Caco-2 (cell line): ENCODE data around the gene SRD5A1. TPM values are rescaled to one million over a fixed set of nuclear protein-coding genes. Genes with fewer than 3 reads are reported as not detected.

ENCODE experiments used
- BruUV-seq: library from RNA; stranded (reverse); fragments of 400-500 nt; replicated peaks from 2 replicates; lab custom pipeline; 2021; lab: Mats Ljungman, UMichigan
- CTCF ChIA-PET: fragments of 300-600 bp; sonication (Branson Sonifier 250); formaldehyde crosslinking; loops from one replicate; lab custom pipeline; 2022; ENCODE audit warnings: antibody characterized with exemption; lab: Charles Lee
- POLR2A ChIA-PET: fragments of 300-600 bp; sonication (Branson Sonifier 250); formaldehyde crosslinking; loops from one replicate; lab custom pipeline; 2022; ENCODE audit warnings: antibody characterized with exemption; lab: Charles Lee
- DNase-seq, 2 experiments: peaks; one replicate each; pipeline versions ENCODE4 v3.0.0 to v3.0.0-alpha.2; 2020 to 2022
- H3K27me3 ChIP-seq: replicated peaks from 2 replicates; pipeline ENCODE4 v1.6.0; 2011; ENCODE audit warnings: low read length; ENCODE audit not compliant: control insufficient read depth, insufficient read depth
- H3K36me3 ChIP-seq: 2 replicates; pipeline ENCODE4 v1.5.1; 2011; ENCODE audit warnings: low read length; ENCODE audit not compliant: control insufficient read depth, insufficient read depth
- H3K4me1 ChIP-seq: fragments of 250-450 bp; sonication (Bioruptor Pico); 2 replicates; pipeline ENCODE4 v1.5.1; 2020; ENCODE audit warnings: mild to moderate bottlenecking
- H3K4me3 ChIP-seq: 2 replicates; pipeline ENCODE4 v1.5.1; 2011; ENCODE audit warnings: low read depth, mild to moderate bottlenecking, control low read depth, low read length
- H3K9me3 ChIP-seq: fragments of 250-450 bp; sonication (Bioruptor Pico); 2 replicates; pipeline ENCODE4 v1.5.1; 2020; ENCODE audit warnings: mild to moderate bottlenecking, moderate library complexity
- H3K27ac Mint-ChIP-seq: one replicate; pipeline ENCODE4 v1.8.0; 2022; ENCODE audit warnings: mixed read lengths; ENCODE audit not compliant: unreplicated experiment
- H3K27me3 Mint-ChIP-seq: one replicate; pipeline ENCODE4 v1.8.0; 2022; ENCODE audit warnings: mixed read lengths; ENCODE audit not compliant: insufficient read depth, unreplicated experiment
- H3K36me3 Mint-ChIP-seq: one replicate; pipeline ENCODE4 v1.8.0; 2022; ENCODE audit warnings: mild to moderate bottlenecking, mixed read lengths; ENCODE audit not compliant: insufficient read depth, unreplicated experiment
- H3K4me1 Mint-ChIP-seq: one replicate; pipeline ENCODE4 v1.8.0; 2022; ENCODE audit warnings: low read depth, mixed read lengths; ENCODE audit not compliant: unreplicated experiment
- H3K4me3 Mint-ChIP-seq: one replicate; pipeline ENCODE4 v1.8.0; 2022; ENCODE audit warnings: mild to moderate bottlenecking, moderate library complexity, mixed read lengths; ENCODE audit not compliant: unreplicated experiment
- H3K9me3 Mint-ChIP-seq: one replicate; pipeline ENCODE4 v1.8.0; 2022; ENCODE audit warnings: mixed read lengths; ENCODE audit not compliant: unreplicated experiment
- intact Hi-C: fragments of 100-400 bp; cut with micrococcal nuclease; formaldehyde crosslinking; loops from one replicate; pipeline ENCODE4 v1.10.0; 2022; ENCODE audit not compliant: unreplicated experiment
- total RNA-seq: library from RNA; stranded (reverse); gene quantifications from 2 replicates; pipeline ENCODE4 v1.2.3, GENCODE V29; 2022
- TF ChIP-seq, protein P1 (sequence below), 2 experiments: fragments of 200-600 bp in 1 of 2; IDR thresholded peaks; 1 replicate in 1 of 2; 2 replicates in 1 of 2; pipeline versions ENCODE4 v1.5.1 to v1.8.0; 2011 to 2022; ENCODE audit warnings: antibody characterized with exemption in 1 of 2, control low read depth in 1 of 2, inconsistent platforms in 1 of 2, low read depth in 1 of 2, low read length in 1 of 2, mild to moderate bottlenecking in 1 of 2, moderate library complexity in 1 of 2; ENCODE audit not compliant: insufficient read depth in 1 of 2, severe bottlenecking in 1 of 2, unreplicated experiment in 1 of 2

Gene SRD5A1
- total RNA-seq, 1 experiment from 2014 or later: 19.4 TPM

GRCh38 chr5:6637022-6637421 is 3.8 kb downstream of the SRD5A1 start:
- BruUV-seq: no TSS peak
- Histone ChIP-seq H3K27me3 (no peaks in the 10 kb centered on the region), H3K4me1 (no peaks in the 10 kb centered on the region), H3K9me3 (no peaks in the 10 kb centered on the region), H3K36me3 (no peaks in the 10 kb centered on the region), H3K4me3 (no peak overlapping the region)
- Mint-ChIP-seq H3K9me3 (no peaks in the 10 kb centered on the region), H3K36me3 (peaks cover 12% of the 10 kb centered on the region), H3K4me3 (no peak overlapping the region), H3K4me1 (peaks cover 6% of the 10 kb centered on the region), H3K27me3 (no peaks in the 10 kb centered on the region), H3K27ac (no peak overlapping the region)
- DNase-seq: no peak
- TF ChIP-seq, protein P1, sequence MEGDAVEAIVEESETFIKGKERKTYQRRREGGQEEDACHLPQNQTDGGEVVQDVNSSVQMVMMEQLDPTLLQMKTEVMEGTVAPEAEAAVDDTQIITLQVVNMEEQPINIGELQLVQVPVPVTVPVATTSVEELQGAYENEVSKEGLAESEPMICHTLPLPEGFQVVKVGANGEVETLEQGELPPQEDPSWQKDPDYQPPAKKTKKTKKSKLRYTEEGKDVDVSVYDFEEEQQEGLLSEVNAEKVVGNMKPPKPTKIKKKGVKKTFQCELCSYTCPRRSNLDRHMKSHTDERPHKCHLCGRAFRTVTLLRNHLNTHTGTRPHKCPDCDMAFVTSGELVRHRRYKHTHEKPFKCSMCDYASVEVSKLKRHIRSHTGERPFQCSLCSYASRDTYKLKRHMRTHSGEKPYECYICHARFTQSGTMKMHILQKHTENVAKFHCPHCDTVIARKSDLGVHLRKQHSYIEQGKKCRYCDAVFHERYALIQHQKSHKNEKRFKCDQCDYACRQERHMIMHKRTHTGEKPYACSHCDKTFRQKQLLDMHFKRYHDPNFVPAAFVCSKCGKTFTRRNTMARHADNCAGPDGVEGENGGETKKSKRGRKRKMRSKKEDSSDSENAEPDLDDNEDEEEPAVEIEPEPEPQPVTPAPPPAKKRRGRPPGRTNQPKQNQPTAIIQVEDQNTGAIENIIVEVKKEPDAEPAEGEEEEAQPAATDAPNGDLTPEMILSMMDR (IDR thresholded peaks at IDR 0.05; ENCODE audit: insufficient read depth in 1 of 2, low read depth in 1 of 2, low read length in 1 of 2, severe bottlenecking in 1 of 2, unreplicated experiment in 1 of 2): no peak
- ChIA-PET POLR2A (no interaction called here), CTCF (no interaction called here)
- intact Hi-C loops: no loop called here

GRCh38 chr5:6637590-6637989 is 4.3 kb downstream of the SRD5A1 start:
- DNase-seq: no peak
- BruUV-seq: no TSS peak
- POLR2A ChIA-PET: no interaction called here
- TF ChIP-seq, protein P1 (IDR thresholded peaks at IDR 0.05; ENCODE audit: insufficient read depth in 1 of 2, low read depth in 1 of 2, low read length in 1 of 2, severe bottlenecking in 1 of 2, unreplicated experiment in 1 of 2): no peak
- no peaks in the 10 kb centered on the region for H3K27me3 ChIP-seq
- no peaks in the 10 kb centered on the region for H3K36me3 ChIP-seq
- Mint-ChIP-seq H3K36me3 (peaks cover 6% of the 10 kb centered on the region), H3K27me3 (no peaks in the 10 kb centered on the region), H3K4me1 (peaks cover under 1% of the 10 kb centered on the region), H3K9me3 (no peaks in the 10 kb centered on the region), H3K4me3 (no peak overlapping the region), H3K27ac (no peak overlapping the region)
- intact Hi-C loops: no loop called here
- no peaks in the 10 kb centered on the region for H3K4me1 ChIP-seq
- no peak overlapping the region for H3K4me3 ChIP-seq
- H3K9me3 ChIP-seq: no peaks in the 10 kb centered on the region
- CTCF ChIA-PET: no interaction called here

- no peaks in the 10 kb centered on the region for H3K4me1 ChIP-seq
- H3K27me3 ChIP-seq: no peaks in the 10 kb centered on the region
- no peaks in the 10 kb centered on the region for H3K36me3 ChIP-seq
- POLR2A ChIA-PET: no interaction called here
- Mint-ChIP-seq H3K4me3 (no peak overlapping the region), H3K27me3 (no peaks in the 10 kb centered on the region), H3K9me3 (no peaks in the 10 kb centered on the region), H3K36me3 (no peaks in the 10 kb centered on the region), H3K4me1 (no peaks in the 10 kb centered on the region), H3K27ac (no peak overlapping the region)
- intact Hi-C loops: no loop called here
- TF ChIP-seq, protein P1 (IDR thresholded peaks at IDR 0.05; ENCODE audit: insufficient read depth in 1 of 2, low read depth in 1 of 2, low read length in 1 of 2, severe bottlenecking in 1 of 2, unreplicated experiment in 1 of 2): no peak
- no peak for DNase-seq
- H3K4me3 ChIP-seq: no peak overlapping the region
- CTCF ChIA-PET: no interaction called here
- BruUV-seq: no TSS peak
- no peaks in the 10 kb centered on the region for H3K9me3 ChIP-seq
Observed at GRCh38 chr5:6638236-6638635, 5.0 kb downstream of the SRD5A1 start.
